Activated effector memory CD4-positive, alpha-beta T cell treated with Interleukin-2 at 50 U/mL for 16 hours (primary cell): ENCODE measurements around the gene RBAK.
"Not testable (repeated sequence)": the region's sequence is repeated elsewhere in the genome, so short reads cannot be mapped to it uniquely, and the experiment has no call there.

Experiments
- DNase-seq: peaks from one replicate; pipeline ENCODE4 v3.0.0-alpha.2; 2020

The RBAK gene

DNA sequence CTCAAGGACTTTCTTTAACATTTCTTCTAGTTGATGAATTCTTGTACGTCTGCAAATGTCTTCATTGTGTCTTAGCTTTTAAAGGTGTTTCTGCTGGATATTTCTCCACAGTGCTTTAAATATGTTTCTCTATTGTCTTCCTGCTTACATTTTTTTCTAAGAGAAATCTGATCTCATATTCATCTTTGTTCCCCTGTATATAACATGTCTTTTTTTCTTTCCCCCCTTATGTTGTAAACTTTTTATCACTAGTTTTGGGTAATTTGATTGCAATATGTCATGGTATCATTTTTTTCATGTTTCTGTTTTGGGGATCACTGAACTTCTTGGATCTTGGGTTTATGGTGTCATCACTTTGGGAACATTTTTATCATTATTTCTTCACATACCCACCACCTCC, 7.5 kb downstream of the RBAK start:
- no peak for DNase-seq

DNA sequence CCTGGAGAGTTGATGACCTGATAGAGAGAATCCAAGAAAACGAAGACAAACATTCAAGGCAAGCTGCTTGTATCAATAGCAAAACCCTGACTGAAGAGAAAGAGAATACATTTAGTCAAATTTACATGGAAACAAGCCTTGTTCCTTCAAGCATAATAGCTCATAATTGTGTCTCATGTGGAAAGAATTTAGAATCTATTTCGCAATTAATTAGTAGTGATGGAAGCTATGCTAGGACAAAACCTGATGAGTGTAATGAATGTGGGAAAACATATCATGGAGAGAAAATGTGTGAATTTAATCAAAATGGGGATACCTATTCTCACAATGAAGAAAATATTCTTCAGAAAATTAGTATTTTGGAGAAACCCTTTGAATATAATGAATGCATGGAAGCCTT, 18.0 kb downstream of the RBAK start:
- no peak for DNase-seq

DNA sequence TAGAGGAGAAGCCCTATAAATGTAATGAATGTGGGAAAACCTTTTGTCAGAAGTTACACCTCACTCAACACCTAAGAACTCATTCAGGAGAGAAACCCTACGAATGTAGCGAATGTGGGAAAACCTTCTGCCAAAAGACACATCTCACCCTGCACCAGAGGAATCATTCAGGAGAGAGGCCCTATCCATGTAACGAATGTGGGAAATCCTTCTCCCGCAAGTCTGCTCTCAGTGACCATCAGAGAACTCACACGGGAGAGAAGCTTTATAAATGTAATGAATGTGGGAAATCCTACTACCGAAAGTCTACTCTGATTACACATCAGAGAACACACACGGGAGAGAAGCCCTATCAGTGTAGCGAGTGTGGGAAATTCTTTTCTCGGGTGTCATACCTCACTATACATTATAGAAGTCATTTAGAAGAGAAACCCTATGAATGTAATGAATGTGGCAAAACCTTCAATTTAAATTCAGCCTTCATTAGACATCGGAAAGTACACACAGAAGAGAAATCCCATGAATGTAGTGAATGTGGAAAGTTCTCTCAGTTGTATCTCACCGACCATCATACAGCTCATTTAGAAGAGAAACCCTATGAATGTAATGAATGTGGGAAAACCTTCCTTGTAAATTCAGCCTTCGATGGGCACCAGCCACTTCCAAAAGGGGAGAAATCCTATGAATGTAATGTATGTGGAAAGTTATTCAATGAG, 18.9 kb downstream of the RBAK start:
- no peak for DNase-seq

DNA sequence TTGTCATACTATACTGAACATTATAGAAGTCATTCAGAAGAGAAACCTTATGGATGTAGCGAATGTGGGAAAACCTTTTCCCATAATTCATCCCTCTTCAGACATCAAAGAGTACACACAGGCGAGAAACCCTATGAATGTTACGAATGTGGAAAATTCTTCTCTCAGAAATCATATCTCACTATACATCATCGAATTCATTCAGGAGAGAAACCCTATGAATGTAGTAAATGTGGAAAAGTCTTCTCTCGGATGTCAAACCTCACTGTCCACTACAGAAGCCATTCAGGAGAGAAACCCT, 19.4 kb downstream of the RBAK start:
- DNase-seq: no peak

DNA sequence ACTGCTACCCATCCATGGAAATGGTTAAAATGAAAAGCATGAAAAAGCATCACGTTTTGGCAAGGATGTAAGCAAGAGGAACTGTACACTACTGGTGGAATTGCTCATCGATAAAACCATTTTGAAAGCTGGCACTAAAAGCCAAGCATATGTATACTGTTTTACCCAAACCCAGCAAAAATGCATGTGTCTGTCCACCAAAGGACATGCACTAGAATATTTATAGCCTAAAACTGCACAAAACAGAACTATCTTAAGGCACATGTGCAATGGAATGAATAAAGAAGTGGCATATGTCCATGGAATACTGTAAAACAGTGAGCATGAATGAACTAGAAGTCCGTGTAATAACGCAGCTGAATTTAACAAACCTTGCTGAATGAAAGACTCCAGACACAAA, 22.9 kb downstream of the RBAK start:
- DNase-seq: no peak

DNA sequence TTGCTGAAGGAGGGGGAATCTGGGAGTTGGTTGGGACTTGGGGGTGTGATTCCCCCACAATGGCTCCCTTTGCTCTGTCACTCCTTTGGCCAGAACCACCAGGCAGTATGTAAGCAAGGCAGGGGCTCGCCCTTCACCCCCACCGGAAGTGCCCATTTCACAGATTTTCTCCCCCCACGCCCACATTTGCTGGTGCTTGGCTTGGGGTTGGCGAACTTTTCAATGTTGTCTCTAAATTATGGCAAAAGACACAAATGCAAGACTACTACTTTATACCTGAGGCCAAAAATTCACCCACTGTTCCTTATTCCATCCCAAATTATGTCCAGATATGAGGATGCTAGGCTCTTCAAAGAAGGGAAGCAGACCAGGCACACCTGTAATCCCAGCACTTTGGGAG, 24.5 kb downstream of the RBAK start:
- no peak for DNase-seq

DNA sequence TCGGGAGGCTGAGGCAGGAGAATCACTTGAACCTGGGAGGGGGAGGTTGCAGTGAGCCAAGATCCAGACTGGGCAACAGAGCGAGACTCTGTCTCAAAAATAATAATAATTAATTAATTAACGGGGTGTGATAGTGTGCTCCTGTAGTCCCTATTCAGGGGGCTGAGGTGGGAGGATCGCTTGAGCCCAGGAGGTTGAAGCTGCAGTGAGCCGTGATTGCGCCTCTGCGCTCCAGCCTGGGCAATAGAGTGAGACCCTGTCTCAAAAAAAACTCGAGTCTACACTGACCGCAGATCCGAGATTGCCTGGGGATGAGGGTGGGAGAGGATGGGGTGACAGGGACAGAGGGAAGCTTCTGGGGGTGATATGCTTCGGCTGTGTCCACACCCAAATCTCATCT, 29.5 kb downstream of the RBAK start:
- not testable (repeated sequence) for DNase-seq

DNA sequence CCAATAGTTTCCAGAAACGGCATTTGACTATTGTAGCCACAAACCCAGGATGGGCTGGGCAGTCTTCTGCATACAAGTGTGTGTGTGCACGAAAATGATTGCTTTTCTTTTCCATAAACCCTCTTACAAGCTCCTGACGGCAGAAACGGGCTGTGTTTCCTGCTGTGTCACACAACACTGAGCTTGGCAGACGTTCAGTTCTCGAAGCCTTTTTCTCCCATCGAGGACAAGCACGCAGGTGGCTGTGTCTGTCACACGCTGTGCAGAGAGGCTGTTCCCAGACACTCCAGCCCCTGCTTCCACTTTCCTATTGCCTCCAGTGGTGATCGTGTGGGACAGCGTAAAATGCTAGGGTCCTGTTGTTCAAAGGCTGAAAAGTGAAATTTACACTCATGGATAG, 32.1 kb downstream of the RBAK start:
- DNase-seq: no peak

DNA sequence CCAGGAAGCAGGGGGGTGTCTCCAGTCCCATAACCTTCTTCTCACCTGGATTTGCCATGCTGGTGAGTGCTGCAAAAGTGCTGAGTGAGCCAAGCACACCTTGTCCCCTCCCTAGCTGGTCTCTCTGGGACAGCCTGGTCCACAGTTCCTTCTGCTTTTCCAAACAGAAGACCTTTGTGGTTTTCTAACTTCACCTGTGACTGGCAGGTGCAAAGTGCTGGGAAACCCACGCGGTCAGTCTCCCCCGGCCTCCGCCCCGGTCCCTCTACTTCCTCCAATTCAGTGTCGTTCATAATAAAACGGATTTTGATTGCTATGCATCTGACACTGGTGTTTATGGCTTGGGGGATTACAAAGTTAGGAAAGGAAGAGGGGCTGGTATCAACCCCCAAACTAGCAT, 37.1 kb downstream of the RBAK start:
- no peak for DNase-seq

DNA sequence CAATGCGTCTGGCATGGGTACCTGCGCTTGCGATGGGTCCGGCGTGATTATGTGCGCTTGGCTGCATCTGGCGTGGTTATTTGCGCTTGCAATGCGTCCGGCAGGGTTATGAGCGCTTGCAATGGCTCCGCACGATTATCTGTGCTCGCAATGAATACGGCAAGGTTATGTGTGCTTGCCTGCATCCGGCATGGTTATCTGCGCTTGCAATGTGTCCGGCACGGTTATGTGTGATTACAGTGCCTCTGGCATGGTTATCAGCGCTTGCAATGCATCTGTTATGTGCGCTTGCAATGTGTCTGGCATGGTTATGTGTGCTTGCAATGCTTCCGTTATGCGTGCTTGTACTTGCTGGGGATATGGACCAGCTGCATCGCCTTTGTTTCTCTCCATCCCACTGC, 37.7 kb downstream of the RBAK start:
- no peak for DNase-seq

DNA sequence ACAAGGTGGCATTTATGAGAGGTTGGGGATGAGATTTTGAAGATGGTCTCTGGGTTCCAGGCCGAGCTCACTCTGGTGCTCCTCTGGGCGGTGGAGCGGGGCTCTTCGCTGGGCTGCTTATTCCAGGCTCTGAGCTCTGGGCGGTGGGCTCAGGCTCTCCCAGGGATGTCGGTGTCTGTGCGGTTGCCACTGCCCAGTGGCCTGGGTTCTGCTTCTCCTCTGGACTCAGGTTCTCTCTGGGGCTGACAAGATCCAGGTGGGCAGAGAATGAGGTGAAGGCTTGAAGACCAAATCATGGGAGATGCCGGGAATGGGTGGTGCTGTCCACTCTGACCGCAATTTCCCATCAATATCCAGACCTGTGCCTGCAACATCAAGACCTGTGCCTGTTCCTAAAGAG, 40.6 kb downstream of the RBAK start:
- DNase-seq: no peak

DNA sequence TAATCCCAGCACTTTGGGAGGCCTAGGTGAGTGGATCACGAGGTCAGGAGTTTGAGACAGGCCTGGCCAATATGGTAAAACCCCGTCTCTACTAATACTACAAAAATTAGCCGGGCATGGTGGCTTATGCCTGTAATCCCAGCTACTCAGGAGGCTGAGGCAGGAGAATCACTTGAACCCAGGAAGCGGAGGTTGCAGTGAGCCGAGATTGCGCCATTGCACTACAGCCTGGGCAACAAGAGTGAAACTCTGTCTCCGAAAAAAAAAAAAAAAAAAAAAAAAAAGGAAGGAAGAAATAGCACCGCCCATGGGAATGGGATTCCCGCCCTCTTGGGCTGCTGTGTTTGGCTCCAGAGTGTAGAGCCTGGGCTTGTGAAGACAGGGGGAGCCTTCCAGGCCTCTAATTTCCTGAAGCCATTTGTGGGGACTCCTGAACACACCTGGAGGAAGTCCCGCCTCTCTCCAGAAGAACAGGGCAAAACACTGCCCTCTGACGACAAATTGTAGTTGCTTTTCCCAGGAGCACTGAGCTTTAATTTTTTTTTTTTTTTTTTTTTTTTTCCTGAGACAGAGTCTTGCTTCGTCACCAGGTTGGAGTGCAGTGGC, 42.7 kb downstream of the RBAK start:
- not testable (repeated sequence) for DNase-seq

DNA sequence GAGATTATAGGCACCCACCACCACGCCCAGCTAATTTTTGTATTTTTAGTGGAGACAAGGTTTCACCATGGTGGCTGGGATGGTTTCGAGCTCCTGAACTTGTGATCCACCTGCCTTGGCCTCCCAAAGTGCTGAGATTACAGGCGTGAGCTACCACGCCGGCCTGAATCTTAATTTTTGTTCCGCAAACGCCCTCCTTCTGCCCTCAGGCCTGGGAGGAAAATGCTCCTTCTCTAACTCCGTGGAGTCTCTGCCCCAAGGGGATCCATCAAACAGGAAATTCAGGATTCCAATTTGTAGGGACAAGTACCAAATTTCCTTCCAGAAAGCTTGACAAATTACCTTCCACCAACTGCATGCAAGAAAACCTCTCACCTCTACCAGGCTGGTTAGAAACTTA, 43.2 kb downstream of the RBAK start:
- no peak for DNase-seq

DNA sequence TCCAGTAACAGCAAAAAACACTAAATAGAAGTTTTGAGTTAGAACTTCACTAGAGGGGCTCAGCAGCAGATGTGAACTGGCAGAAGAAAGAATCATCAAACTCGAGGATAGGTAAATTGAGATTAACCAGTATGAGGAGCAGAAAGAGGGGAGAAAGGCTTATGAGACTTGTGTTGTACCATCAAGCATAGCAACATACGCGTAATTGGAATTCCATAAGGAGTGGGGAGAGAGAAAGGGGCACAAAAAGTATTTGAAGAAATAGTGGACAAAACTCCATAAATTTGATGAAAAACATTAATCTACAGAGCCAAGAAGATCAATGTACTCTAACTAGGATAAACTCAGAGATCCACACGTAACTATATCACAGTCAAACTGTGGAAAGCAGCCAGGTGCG, 48.3 kb downstream of the RBAK start:
- no peak for DNase-seq

DNA sequence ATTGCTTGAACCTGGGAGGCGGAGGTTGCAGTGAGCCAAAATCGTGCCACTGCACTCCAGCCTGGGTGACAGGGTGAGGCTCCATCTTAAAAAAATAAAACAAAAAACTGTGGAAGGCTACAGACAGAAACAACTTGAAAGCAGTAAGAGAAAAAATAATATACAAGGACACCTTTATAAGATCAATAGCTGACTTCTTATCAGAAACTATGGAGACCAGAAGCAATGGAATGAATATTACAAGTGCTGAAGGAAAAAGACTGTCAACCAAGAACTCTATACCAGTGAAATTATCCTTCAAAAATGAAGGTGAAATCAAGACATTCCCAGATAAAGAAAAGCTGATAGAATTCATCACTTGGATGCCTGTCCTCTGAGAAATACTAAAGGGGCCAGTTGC, 49.0 kb downstream of the RBAK start:
- no peak for DNase-seq

DNA sequence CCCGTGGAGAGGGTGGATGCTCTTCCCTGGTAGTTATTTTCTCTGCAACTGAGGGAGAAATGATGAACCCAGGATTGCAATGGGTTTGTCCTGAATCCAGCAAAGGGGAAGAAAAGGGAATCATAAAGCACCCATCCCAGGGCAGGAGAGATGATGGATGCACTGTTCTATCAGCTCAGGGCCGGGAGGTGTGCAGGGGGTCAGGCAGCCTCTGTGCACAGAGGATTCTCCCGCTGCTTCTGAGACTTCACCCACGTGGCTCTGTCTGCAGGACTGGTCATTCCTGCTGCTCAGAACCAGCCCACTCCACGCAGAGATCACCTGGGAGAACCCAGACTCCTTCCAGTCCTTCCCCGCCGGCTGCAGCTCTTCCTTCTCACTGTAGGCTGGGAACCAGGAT, 70.7 kb downstream of the RBAK start:
- DNase-seq: no peak

DNA sequence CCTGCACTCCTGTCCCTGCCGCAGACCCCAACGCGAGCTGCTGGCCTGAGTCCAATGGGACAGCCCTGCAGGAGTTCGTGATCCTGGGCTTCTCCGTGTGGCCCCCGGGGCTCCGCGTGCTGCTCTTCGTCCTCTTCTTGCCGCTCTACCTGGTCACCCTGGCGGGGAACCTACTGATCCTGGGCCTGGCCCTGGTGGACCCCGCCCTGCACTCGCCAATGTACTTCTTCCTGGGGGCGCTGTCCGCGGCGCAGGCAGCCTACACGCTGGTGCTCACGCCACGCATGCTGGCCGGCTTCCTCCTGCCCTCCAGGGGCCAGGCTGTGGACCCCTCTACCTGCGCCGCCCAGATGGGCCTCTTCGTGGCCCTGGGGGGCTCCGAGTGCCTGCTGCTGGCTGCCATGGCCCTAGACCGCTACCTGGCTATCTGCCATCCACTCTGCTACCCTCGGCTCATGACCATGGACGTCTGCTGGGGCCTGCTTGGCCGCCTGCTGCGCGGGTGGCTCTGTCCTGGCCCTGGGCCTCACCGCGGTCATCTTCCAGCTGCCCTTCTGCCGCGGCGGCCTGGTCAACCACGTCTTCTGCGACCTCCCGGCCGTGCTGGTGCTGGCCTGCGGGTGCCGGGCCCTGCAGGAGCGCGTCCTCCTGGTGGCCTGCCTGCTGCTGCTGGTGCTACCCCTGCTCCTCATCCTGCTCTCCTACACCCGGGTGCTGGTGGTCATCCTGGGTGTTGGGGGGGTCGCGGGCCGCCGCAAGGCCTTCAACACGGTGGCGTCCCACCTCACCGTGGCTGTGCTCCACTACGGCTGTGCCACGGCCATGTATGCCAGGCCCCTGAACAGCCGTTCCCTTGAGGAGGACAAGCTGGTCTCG, 71.7 kb downstream of the RBAK start:
- no peak for DNase-seq
